Panc1 (cell line): ENCODE results near the gene ANKMY2. TPM values are rescaled to one million over a fixed set of nuclear protein-coding genes. Genes with fewer than 3 reads are reported as not detected.
A peak's percentile ranks its signal among the peaks of the same experiment; 100 is the strongest.

Source experiments
- ATAC-seq: fragments of 200-7000 bp; cut with Tn5 transposase; 2 replicates; pipeline ENCODE4 v1.9.1; 2020; ENCODE audit warnings: mild to moderate bottlenecking, moderate library complexity
- BruUV-seq: library from RNA; stranded (reverse); fragments of 400-500 nt; replicated peaks from 2 replicates; lab custom pipeline; 2021; lab: Mats Ljungman, UMichigan
- CTCF ChIA-PET: fragments of 300-600 bp; sonication (Branson Sonifier 250); formaldehyde crosslinking; loops from one replicate; lab custom pipeline; 2022; ENCODE audit warnings: antibody characterized with exemption; lab: Charles Lee
- POLR2A ChIA-PET: fragments of 300-600 bp; sonication (Branson Sonifier 250); formaldehyde crosslinking; loops from one replicate; lab custom pipeline; 2022; ENCODE audit warnings: antibody characterized with exemption; lab: Charles Lee
- DNase-seq: peaks from one replicate; pipeline ENCODE4 v3.0.0-alpha.2; 2010; ENCODE audit warnings: low read depth, low spot score
- H3K27ac ChIP-seq: 2 replicates; pipeline ENCODE4 v1.5.1; 2011; ENCODE audit warnings: mild to moderate bottlenecking, low read length, inconsistent platforms
- H3K27me3 ChIP-seq: fragments of 200-500 bp; sonication (Bioruptor generic); 2 replicates; pipeline ENCODE4 v1.6.0; 2014; ENCODE audit warnings: low read length, inconsistent platforms; ENCODE audit not compliant: control insufficient read depth, insufficient read depth
- H3K36me3 ChIP-seq: fragments of 200-500 bp; sonication (Bioruptor generic); 2 replicates; pipeline ENCODE4 v1.5.1; 2014; ENCODE audit warnings: inconsistent platforms, mild to moderate bottlenecking, low read length, moderate library complexity; ENCODE audit not compliant: control insufficient read depth, insufficient read depth
- H3K4me1 ChIP-seq: 2 replicates; pipeline ENCODE4 v1.5.1; 2011; ENCODE audit warnings: inconsistent platforms, mild to moderate bottlenecking, low read length, moderate library complexity; ENCODE audit not compliant: control insufficient read depth, insufficient read depth
- H3K4me3 ChIP-seq, 2 experiments: 2 replicates each; pipeline ENCODE4 v1.5.1; 2011 to 2012; ENCODE audit warnings: low read depth in 2 of 2, low read length in 2 of 2, mild to moderate bottlenecking in 2 of 2, inconsistent platforms in 1 of 2, moderate library complexity in 1 of 2
- H3K9me3 ChIP-seq: fragments of 200-500 bp; sonication (Bioruptor generic); 2 replicates; pipeline ENCODE4 v1.5.1; 2014; ENCODE audit warnings: low read depth, mild to moderate bottlenecking, inconsistent platforms, low read length, moderate library complexity; ENCODE audit not compliant: control insufficient read depth, insufficient read depth
- POLR2AphosphoS5 ChIP-seq: IDR thresholded peaks from 2 replicates; pipeline ENCODE4 v1.6.1; 2012; ENCODE audit warnings: mild to moderate bottlenecking, low read depth, low read length, moderate library complexity
- SIN3A ChIP-seq: IDR thresholded peaks from 2 replicates; pipeline ENCODE4 v1.6.1; 2012; ENCODE audit warnings: low read depth, mild to moderate bottlenecking, low read length, moderate library complexity, borderline replicate concordance; ENCODE audit not compliant: insufficient read depth
- TCF7L2 ChIP-seq: IDR thresholded peaks from 2 replicates; pipeline ENCODE4 v1.6.1; 2011; ENCODE audit warnings: mild to moderate bottlenecking, low read depth, low read length, inconsistent platforms
- in situ Hi-C: cut with HindIII; loops from 2 replicates; pipeline ENCODE4 v1.10.0; 2016; ENCODE audit warnings: low sequenced_read_pairs, low pct_unique_long_range_greater_than_20kb
- intact Hi-C: fragments of 100-400 bp; cut with micrococcal nuclease; formaldehyde crosslinking; loops from one replicate; pipeline ENCODE4 v1.10.0; 2022; ENCODE audit not compliant: unreplicated experiment
- total RNA-seq: library from RNA; stranded (reverse); gene quantifications from one replicate; pipeline ENCODE4 v1.2.1, GENCODE V29; 2021; ENCODE audit not compliant: unreplicated experiment
- TF ChIP-seq, protein P1 (sequence below): fragments of 450-650 bp; IDR thresholded peaks from 2 replicates; pipeline ENCODE4 v1.5.1; 2017; ENCODE audit warnings: mild to moderate bottlenecking
- TF ChIP-seq, protein P2 (sequence below), 2 experiments: IDR thresholded peaks; 2 replicates each; pipeline ENCODE4 v1.6.1; 2011 to 2012; ENCODE audit warnings: low read depth in 2 of 2, control low read depth in 1 of 2, low read length in 1 of 2, mild to moderate bottlenecking in 1 of 2, moderate library complexity in 1 of 2; ENCODE audit not compliant: insufficient read depth in 1 of 2

The ANKMY2 gene
- total RNA-seq, 1 experiment from 2014 or later, result 18.6 TPM

DNA sequence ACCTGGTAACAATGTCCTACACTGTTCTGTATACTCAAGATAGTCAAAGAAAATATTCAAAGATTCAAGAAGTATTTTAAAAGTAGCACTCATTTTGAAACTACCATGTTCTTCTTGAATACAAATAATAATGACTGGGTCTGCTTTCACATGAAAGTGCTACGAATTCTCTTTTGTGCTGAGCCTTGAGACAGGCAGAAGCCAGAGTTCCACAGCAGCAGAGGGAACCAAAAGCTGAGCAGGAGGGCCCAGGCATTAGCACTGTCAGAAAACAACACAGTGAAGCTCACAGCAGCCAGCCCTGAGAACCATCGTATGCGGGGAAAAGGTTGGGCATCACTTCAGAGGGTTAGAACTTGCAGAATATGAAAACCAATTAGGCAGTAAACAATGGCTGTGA is 38.9 kb downstream of the ANKMY2 start:
- no TSS peak for BruUV-seq

DNA sequence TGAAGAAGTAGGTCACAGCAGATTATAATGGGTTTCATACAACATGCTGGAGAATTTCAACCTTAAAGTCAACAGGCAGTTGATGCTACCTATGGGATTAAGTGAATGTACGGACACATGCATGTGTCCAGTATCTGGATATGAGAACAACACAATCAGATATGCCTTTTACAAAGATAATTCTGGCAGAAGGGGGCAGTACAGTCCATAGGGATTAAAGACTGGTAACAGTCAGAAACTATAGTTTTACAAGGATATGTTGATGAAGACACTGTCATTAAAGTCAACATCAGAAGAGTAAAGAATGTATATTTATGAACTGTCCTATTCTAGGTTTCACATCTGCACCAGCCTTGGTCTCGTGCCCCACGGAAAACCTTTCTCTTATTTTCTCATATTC is 41.5 kb downstream of the ANKMY2 start:
- CTCF ChIA-PET, result no interaction called here
- POLR2A ChIA-PET, result no interaction called here
- no peak overlapping the region for H3K4me3 ChIP-seq
- peaks cover 9% of the 10 kb centered on the region; the same call in 1 of the 2 replicates for H3K36me3 ChIP-seq
- in situ Hi-C loops, result no loop called here
- no TSS peak for BruUV-seq
- TF ChIP-seq, protein P1, sequence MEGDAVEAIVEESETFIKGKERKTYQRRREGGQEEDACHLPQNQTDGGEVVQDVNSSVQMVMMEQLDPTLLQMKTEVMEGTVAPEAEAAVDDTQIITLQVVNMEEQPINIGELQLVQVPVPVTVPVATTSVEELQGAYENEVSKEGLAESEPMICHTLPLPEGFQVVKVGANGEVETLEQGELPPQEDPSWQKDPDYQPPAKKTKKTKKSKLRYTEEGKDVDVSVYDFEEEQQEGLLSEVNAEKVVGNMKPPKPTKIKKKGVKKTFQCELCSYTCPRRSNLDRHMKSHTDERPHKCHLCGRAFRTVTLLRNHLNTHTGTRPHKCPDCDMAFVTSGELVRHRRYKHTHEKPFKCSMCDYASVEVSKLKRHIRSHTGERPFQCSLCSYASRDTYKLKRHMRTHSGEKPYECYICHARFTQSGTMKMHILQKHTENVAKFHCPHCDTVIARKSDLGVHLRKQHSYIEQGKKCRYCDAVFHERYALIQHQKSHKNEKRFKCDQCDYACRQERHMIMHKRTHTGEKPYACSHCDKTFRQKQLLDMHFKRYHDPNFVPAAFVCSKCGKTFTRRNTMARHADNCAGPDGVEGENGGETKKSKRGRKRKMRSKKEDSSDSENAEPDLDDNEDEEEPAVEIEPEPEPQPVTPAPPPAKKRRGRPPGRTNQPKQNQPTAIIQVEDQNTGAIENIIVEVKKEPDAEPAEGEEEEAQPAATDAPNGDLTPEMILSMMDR, result peak; percentile 21; the same call in 1 of the 2 replicates
- no peak for TF ChIP-seq POLR2AphosphoS5
- TF ChIP-seq SIN3A, result no peak
- TF ChIP-seq, protein P2, sequence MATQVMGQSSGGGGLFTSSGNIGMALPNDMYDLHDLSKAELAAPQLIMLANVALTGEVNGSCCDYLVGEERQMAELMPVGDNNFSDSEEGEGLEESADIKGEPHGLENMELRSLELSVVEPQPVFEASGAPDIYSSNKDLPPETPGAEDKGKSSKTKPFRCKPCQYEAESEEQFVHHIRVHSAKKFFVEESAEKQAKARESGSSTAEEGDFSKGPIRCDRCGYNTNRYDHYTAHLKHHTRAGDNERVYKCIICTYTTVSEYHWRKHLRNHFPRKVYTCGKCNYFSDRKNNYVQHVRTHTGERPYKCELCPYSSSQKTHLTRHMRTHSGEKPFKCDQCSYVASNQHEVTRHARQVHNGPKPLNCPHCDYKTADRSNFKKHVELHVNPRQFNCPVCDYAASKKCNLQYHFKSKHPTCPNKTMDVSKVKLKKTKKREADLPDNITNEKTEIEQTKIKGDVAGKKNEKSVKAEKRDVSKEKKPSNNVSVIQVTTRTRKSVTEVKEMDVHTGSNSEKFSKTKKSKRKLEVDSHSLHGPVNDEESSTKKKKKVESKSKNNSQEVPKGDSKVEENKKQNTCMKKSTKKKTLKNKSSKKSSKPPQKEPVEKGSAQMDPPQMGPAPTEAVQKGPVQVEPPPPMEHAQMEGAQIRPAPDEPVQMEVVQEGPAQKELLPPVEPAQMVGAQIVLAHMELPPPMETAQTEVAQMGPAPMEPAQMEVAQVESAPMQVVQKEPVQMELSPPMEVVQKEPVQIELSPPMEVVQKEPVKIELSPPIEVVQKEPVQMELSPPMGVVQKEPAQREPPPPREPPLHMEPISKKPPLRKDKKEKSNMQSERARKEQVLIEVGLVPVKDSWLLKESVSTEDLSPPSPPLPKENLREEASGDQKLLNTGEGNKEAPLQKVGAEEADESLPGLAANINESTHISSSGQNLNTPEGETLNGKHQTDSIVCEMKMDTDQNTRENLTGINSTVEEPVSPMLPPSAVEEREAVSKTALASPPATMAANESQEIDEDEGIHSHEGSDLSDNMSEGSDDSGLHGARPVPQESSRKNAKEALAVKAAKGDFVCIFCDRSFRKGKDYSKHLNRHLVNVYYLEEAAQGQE (IDR thresholded peaks at IDR 0.05; ENCODE audit: insufficient read depth in 1 of 2, low read depth in 2 of 2, low read length in 1 of 2), result no peak
- TF ChIP-seq TCF7L2, result no peak
- H3K4me1 ChIP-seq, result no peaks in the 10 kb centered on the region
- no peak for ATAC-seq
- no peaks in the 10 kb centered on the region for H3K27me3 ChIP-seq
- no peak for DNase-seq
- H3K9me3 ChIP-seq, result no peaks in the 10 kb centered on the region
- H3K27ac ChIP-seq, result no peak overlapping the region
- intact Hi-C loops, result no loop called here

More for the DNA sequence above, 38.9 kb downstream of the ANKMY2 start:
- ATAC-seq, result no peak
- H3K4me3 ChIP-seq, result no peak overlapping the region
- no peak overlapping the region for H3K27ac ChIP-seq
- H3K27me3 ChIP-seq, result no peaks in the 10 kb centered on the region
- H3K4me1 ChIP-seq, result no peaks in the 10 kb centered on the region
- H3K36me3 ChIP-seq, result peaks cover 9% of the 10 kb centered on the region
- no peaks in the 10 kb centered on the region for H3K9me3 ChIP-seq
- no peak for DNase-seq
- ChIA-PET CTCF (no interaction called here), POLR2A (no interaction called here)
- intact Hi-C loops, result no loop called here
- TF ChIP-seq, protein P2 (IDR thresholded peaks at IDR 0.05; ENCODE audit: insufficient read depth in 1 of 2, low read depth in 2 of 2, low read length in 1 of 2), result no peak
- no peak for TF ChIP-seq POLR2AphosphoS5
- in situ Hi-C loops, result no loop called here
